Tibial nerve (tissue), 3 donors: ENCODE data around the gene SMAD5.

Source experiments
- POLR2A ChIP-seq, 2 donors: fragments of 450-650 bp; IDR thresholded peaks; one replicate each; pipeline ENCODE4 v1.6.1; 2017; ENCODE audit warnings: antibody characterized with exemption in 2 of 2, mild to moderate bottlenecking in 2 of 2, moderate library complexity in 2 of 2
- TF ChIP-seq, protein P1 (sequence below), 5 experiments: fragments of 200-600 bp in 3 of 5; fragments of 450-650 bp in 2 of 5; sonication (generic) in 3 of 5; IDR thresholded peaks; one replicate each; pipeline ENCODE4 v1.5.1; 2016 to 2019; ENCODE audit warnings: antibody characterized with exemption in 5 of 5, mild to moderate bottlenecking in 3 of 5, moderate library complexity in 2 of 5

GRCh38 chr5:136210259-136210658 is 77.6 kb downstream of the SMAD5 start:
- no peak for TF ChIP-seq POLR2A (IDR thresholded peaks at IDR 0.05)
- TF ChIP-seq, protein P1, sequence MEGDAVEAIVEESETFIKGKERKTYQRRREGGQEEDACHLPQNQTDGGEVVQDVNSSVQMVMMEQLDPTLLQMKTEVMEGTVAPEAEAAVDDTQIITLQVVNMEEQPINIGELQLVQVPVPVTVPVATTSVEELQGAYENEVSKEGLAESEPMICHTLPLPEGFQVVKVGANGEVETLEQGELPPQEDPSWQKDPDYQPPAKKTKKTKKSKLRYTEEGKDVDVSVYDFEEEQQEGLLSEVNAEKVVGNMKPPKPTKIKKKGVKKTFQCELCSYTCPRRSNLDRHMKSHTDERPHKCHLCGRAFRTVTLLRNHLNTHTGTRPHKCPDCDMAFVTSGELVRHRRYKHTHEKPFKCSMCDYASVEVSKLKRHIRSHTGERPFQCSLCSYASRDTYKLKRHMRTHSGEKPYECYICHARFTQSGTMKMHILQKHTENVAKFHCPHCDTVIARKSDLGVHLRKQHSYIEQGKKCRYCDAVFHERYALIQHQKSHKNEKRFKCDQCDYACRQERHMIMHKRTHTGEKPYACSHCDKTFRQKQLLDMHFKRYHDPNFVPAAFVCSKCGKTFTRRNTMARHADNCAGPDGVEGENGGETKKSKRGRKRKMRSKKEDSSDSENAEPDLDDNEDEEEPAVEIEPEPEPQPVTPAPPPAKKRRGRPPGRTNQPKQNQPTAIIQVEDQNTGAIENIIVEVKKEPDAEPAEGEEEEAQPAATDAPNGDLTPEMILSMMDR (IDR thresholded peaks at IDR 0.05), result no peak
